Activated CD8-positive, alpha-beta memory T cell treated with anti-CD3 and anti-CD28 coated beads, Interleukin-2, amount 50 U/mL, for 4 hours (primary cell): Measurements from ENCODE around the gene PLB1.
A peak's percentile ranks its signal among the peaks of the same experiment; 100 is the strongest.

Experiments used
- DNase-seq: peaks from one replicate; pipeline ENCODE4 v3.0.0-alpha.2; 2020

The PLB1 gene

DNA sequence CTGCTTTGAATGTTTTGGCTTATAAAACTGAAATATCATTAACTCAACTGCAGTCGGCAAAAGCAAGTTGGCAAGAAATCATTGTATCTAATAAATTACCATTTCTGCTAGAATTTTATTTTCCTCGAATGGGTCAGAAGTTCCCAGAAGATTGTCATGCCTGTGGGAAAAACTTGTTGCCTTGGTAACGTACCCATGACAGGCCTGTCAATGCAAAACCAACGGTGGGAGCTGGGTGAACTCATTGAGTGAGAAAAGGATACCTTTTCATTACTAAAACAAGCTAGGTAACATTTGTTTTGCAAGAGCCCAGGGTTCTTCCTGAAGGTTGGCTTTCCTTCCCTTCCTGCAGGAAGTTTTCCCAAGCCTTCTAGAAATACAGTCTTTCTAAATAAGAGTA is 9.5 kb downstream of the PLB1 start:
- DNase-seq = no peak

GRCh38 chr2:28506112-28506910 is 10.5 kb downstream of the PLB1 start:
- DNase-seq = no peak

DNA sequence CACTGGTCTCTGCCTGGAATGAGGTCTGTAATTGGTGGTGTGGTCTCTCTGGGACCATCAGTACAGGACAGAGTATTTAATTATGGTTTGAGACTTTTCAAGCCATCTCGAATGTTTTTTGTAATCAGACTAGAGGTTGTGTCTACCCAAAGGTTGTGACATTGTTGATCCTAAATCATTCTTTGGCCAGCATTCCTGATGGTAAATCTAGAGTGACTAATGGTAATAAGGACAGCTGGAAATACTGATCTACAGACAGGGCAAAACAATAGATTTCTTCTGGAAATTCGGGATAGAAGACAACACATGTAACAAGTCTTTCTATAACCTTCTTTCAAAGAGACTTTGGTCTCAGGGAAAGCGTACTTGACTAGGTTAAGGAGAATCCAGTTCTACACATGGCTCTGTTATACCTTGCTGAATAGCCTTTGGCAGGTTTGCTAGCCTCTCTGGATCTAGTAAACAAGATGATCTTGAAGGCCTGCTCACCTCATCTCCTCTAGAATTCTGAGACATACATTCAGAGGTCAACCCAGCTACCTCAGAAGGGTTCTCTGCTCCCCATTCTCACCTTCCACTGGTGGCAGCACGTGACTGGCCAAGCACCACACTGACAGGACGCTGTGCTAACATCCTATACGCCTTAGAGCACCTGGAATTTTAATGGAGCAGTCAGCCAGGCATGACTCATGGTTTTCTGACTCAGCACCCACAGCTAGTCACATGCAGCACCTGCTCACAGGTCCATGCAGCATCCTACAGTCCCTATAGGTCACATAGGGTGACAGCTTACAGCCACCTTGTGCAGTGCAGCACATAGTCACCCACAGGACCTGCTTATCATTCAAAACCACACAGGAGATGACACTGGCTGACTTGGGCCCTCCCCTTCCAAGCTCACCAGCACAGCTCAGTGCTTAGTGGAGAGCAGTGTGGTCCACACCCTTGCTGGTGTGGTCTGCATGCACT is 12.2 kb downstream of the PLB1 start:
- DNase-seq = peak; percentile 24

DNA sequence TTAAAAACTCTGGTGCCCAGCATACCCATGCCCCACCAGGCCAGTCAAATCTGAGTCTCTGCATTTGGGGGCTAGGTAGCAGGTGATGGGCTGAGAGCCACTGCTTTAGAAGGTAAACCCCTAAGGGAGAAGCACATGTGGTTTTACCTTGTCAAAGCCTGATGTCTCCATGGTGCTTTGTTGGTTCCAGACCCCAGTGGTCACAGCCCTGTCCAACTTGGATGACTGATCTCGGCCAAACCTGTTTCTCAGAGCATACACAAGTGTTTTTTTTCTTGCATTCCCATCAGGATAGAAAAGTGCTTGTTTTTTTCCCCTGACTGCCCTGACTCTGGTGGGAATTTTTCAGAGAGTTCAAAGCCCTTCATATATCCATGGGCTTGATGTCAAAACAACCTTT is 13.5 kb downstream of the PLB1 start:
- no peak for DNase-seq

- no peak for DNase-seq
Observed at GRCh38 chr2:28510184-28510583, 14.3 kb downstream of the PLB1 start.

GRCh38 chr2:28511871-28512606 is 16.2 kb downstream of the PLB1 start:
- no peak for DNase-seq

- DNase-seq = no peak
Observed at GRCh38 chr2:28512607-28512965, 16.7 kb downstream of the PLB1 start.

- DNase-seq = no peak
Observed at GRCh38 chr2:28513097-28513496, 17.2 kb downstream of the PLB1 start.

DNA sequence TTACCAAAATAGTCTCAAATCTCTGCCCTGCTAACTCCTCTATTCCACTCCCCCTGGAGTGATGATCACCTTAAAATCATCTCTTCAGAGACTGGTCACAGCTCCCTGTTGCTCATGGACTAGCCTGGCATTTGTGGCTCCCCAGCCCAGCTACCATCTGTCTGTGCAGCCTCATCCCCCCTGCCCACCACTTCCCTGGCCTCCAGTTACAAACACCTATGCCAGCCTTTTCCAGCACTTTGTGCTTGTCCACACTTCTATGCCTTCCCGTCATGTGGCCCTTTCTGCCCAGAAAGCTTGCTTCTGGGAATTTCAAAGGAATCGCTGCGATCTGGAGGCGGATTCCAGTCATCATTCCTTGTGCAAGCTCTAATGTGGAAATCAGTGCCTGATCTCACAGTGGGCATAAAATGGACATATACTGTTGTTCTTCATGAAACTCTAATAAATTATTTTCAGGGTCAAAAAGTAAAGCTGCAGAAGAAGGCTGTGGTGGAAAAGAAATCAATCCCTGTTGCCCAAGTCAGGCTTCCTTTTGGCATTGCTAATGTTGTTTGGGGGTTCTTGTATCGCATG is 19.4 kb downstream of the PLB1 start:
- DNase-seq = no peak

DNA sequence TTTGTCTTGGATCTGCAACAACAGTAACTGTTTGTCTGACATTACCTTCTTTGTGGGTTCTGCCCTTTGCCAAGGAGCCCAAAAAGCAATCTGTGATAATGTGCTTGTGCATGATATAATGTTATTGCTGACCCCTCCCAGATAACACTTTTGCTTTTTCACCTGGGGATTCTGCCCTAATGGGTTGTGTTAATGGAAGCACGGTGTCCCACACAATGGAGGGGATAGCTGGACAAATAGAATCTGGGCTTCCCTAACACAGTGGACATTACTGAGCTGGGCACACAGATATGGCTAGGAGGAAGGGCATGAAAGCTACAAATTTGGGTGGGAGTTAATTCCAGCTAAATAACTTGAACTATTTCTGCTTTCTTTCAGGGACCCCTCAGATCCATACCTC is 20.6 kb downstream of the PLB1 start:
- DNase-seq = no peak

DNA sequence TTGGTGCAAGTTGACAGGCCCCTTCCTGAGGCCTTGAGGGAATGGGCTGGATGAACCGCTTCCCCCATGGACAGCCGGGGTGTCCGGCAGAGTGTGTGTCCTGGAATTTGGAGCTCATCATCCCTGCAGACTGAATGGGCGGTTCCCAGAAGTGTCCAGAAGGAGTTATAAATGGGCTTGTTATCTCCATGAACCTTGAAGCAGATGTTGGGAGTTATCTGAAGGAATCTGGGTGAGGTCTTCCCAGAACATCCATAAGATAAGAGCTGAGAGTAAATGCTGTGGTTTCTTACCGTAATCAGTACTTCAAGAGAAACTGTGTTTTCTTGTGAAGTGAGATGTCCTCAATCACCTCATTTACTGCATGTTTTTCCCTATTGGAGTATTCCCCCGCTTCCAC is 21.1 kb downstream of the PLB1 start:
- no peak for DNase-seq

DNA sequence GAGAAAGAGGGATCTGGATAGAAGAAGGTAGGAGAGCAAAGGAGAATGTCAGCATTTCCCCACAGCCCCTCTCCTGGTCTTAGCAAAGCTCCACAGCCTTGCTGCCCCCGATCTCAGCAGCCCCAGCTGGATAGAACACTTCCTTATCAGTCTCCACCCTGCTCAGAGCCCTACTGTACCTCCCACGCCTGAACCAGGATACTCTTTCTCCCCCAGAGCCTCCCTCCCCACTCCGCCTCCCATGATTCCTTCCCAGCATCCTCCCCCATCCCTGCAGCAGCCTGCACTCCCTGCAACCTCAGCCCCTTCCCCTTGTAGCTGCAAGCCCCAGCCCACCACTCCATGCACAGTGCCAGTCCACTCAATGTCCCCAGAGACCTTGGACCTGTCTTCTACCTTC is 25.8 kb downstream of the PLB1 start:
- no peak for DNase-seq

GRCh38 chr2:28522481-28522880 is 26.6 kb downstream of the PLB1 start:
- no peak for DNase-seq

DNA sequence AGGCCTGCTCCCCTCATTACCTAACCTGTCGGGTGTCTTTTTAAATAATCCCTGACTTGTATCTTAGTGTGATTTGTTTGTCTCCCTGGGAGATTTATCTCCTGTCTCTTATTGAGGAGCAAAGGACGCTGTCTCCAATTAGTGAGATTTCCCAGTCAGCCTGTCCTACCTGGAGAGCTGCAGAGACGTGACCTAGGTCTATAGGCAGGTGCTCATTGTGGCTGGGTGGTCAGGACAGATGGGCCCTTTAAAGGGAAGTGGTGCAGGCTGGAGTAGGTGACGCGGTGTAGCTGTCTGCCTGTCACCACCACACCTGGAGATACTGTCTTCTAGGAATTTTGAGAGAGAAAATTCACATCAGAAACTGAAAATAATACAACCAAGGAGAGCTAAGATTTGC is 28.0 kb downstream of the PLB1 start:
- DNase-seq = no peak

- no peak for DNase-seq
Observed at GRCh38 chr2:28525481-28525880, 29.6 kb downstream of the PLB1 start.

GRCh38 chr2:28526527-28527132 is 30.8 kb downstream of the PLB1 start:
- DNase-seq = no peak

DNA sequence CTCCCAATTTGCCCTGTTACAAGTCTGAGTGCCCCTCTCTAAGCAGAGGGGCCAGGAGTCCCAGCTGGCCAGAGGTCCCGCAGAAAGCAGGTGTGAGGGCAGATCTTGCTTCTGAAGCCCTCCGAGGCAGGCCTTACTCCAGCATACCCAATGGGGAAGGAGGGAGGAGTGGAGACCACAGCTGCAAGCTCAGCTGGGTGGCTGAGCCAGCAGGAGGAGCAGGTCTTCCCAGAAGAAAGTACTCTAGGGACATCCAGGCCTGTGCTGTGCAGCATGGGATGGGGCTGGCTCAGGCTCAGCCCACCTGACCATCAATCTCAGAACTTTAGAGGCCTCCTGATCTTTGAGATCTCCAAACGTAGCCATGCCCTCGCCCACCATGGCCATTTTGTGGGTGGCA is 31.3 kb downstream of the PLB1 start:
- DNase-seq = no peak

GRCh38 chr2:28528206-28528605 is 32.3 kb downstream of the PLB1 start:
- DNase-seq = no peak

DNA sequence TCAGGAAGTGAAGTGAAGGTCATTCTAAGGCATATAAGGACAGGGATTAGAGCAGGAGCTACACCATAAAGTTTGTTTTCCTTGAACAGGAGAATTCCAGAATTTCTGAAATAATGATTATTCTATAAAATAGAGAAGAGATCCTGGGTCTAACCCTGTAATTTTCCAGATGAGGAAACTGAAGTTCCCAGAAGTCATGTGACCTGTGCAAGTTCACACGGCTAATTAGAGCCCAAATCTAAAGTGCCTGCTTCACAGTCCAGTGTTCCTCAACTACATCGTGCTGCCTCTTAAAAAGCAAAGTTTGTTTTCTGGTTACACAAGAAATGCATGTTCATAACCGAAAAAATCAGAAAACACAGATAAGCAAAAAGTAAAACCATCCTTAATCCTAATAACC is 34.9 kb downstream of the PLB1 start:
- no peak for DNase-seq

- no peak for DNase-seq
Observed at GRCh38 chr2:28532399-28532798, 36.5 kb downstream of the PLB1 start.

- no peak for DNase-seq
Observed at GRCh38 chr2:28533044-28533680, 37.3 kb downstream of the PLB1 start.

DNA sequence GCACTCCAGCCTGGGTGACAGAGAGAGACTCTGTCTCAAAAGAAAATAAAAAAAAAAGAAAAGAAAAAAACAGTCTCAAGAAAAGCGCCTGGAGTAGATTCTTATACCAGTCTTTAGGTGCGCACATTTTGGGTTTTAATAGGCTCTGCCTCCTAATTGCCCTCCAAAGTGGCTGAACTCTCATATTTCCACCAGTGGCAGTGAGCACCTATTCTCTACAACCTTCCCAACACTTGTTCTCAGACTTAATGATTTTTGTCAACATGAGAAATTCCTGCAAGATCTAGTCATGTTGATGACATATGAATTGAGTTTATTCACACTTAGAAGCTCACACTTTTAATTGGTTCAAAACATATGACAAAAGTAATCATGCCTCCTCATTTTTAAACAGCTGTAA is 39.0 kb downstream of the PLB1 start:
- no peak for DNase-seq
